Panc1 (cell line): ENCODE results near the gene ERRFI1. TPM values are rescaled to one million over a fixed set of nuclear protein-coding genes. Genes with fewer than 3 reads are reported as not detected.

ENCODE experiments used
- ATAC-seq: fragments of 200-7000 bp; cut with Tn5 transposase; 2 replicates; pipeline ENCODE4 v1.9.1; 2020; ENCODE audit warnings: mild to moderate bottlenecking, moderate library complexity
- BruUV-seq: library from RNA; stranded (reverse); fragments of 400-500 nt; replicated peaks from 2 replicates; lab custom pipeline; 2021; lab: Mats Ljungman, UMichigan
- CTCF ChIA-PET: fragments of 300-600 bp; sonication (Branson Sonifier 250); formaldehyde crosslinking; loops from one replicate; lab custom pipeline; 2022; ENCODE audit warnings: antibody characterized with exemption; lab: Charles Lee
- POLR2A ChIA-PET: fragments of 300-600 bp; sonication (Branson Sonifier 250); formaldehyde crosslinking; loops from one replicate; lab custom pipeline; 2022; ENCODE audit warnings: antibody characterized with exemption; lab: Charles Lee
- DNase-seq: peaks from one replicate; pipeline ENCODE4 v3.0.0-alpha.2; 2010; ENCODE audit warnings: low read depth, low spot score
- H3K27ac ChIP-seq: 2 replicates; pipeline ENCODE4 v1.5.1; 2011; ENCODE audit warnings: mild to moderate bottlenecking, low read length, inconsistent platforms
- H3K27me3 ChIP-seq: fragments of 200-500 bp; sonication (Bioruptor generic); 2 replicates; pipeline ENCODE4 v1.6.0; 2014; ENCODE audit warnings: low read length, inconsistent platforms; ENCODE audit not compliant: control insufficient read depth, insufficient read depth
- H3K36me3 ChIP-seq: fragments of 200-500 bp; sonication (Bioruptor generic); 2 replicates; pipeline ENCODE4 v1.5.1; 2014; ENCODE audit warnings: inconsistent platforms, mild to moderate bottlenecking, low read length, moderate library complexity; ENCODE audit not compliant: control insufficient read depth, insufficient read depth
- H3K4me1 ChIP-seq: 2 replicates; pipeline ENCODE4 v1.5.1; 2011; ENCODE audit warnings: inconsistent platforms, mild to moderate bottlenecking, low read length, moderate library complexity; ENCODE audit not compliant: control insufficient read depth, insufficient read depth
- H3K4me3 ChIP-seq, 2 experiments: 2 replicates each; pipeline ENCODE4 v1.5.1; 2011 to 2012; ENCODE audit warnings: low read depth in 2 of 2, low read length in 2 of 2, mild to moderate bottlenecking in 2 of 2, inconsistent platforms in 1 of 2, moderate library complexity in 1 of 2
- H3K9me3 ChIP-seq: fragments of 200-500 bp; sonication (Bioruptor generic); 2 replicates; pipeline ENCODE4 v1.5.1; 2014; ENCODE audit warnings: low read depth, mild to moderate bottlenecking, inconsistent platforms, low read length, moderate library complexity; ENCODE audit not compliant: control insufficient read depth, insufficient read depth
- POLR2AphosphoS5 ChIP-seq: IDR thresholded peaks from 2 replicates; pipeline ENCODE4 v1.6.1; 2012; ENCODE audit warnings: mild to moderate bottlenecking, low read depth, low read length, moderate library complexity
- SIN3A ChIP-seq: IDR thresholded peaks from 2 replicates; pipeline ENCODE4 v1.6.1; 2012; ENCODE audit warnings: low read depth, mild to moderate bottlenecking, low read length, moderate library complexity, borderline replicate concordance; ENCODE audit not compliant: insufficient read depth
- TCF7L2 ChIP-seq: IDR thresholded peaks from 2 replicates; pipeline ENCODE4 v1.6.1; 2011; ENCODE audit warnings: mild to moderate bottlenecking, low read depth, low read length, inconsistent platforms
- in situ Hi-C: cut with HindIII; loops from 2 replicates; pipeline ENCODE4 v1.10.0; 2016; ENCODE audit warnings: low sequenced_read_pairs, low pct_unique_long_range_greater_than_20kb
- intact Hi-C: fragments of 100-400 bp; cut with micrococcal nuclease; formaldehyde crosslinking; loops from one replicate; pipeline ENCODE4 v1.10.0; 2022; ENCODE audit not compliant: unreplicated experiment
- total RNA-seq: library from RNA; stranded (reverse); gene quantifications from one replicate; pipeline ENCODE4 v1.2.1, GENCODE V29; 2021; ENCODE audit not compliant: unreplicated experiment
- TF ChIP-seq, protein P1 (sequence below): fragments of 450-650 bp; IDR thresholded peaks from 2 replicates; pipeline ENCODE4 v1.5.1; 2017; ENCODE audit warnings: mild to moderate bottlenecking
- TF ChIP-seq, protein P2 (sequence below), 2 experiments: IDR thresholded peaks; 2 replicates each; pipeline ENCODE4 v1.6.1; 2011 to 2012; ENCODE audit warnings: low read depth in 2 of 2, control low read depth in 1 of 2, low read length in 1 of 2, mild to moderate bottlenecking in 1 of 2, moderate library complexity in 1 of 2; ENCODE audit not compliant: insufficient read depth in 1 of 2

ERRFI1 gene
- total RNA-seq, 1 experiment from 2014 or later = 299 TPM

DNA sequence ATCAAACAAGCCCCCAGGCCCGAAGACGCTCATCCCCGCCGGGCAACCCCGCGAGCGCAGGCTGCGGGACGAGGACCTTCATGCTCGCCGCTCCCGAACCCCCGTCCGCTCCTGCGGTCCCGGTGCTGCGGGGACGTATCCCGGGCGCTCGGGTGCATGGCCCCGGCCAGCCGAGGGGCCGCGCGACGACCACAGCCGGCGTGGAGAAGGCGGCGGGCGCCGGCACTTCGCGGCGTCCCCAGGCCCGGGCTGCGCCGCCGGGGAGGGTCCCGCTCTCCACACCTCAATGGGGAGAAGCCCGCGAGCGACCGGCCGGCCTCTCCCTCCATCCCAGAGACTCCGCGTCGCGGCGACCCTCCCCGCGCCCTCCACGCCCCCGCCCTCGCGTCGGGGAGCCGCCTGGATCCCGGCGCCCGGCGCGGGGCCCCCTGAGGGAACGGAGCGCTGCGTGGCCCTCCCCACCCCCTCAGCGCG is 401 bp downstream of the ERRFI1 start:
- peak overlapping the region; percentile 99 for H3K27ac ChIP-seq
- POLR2A ChIA-PET = interaction anchor here (0.7 kb wide), 1 partner anchor 52 kb away, joined by 3 read pairs; no protein-coding TSS in a partner anchor
- TF ChIP-seq, protein P1, sequence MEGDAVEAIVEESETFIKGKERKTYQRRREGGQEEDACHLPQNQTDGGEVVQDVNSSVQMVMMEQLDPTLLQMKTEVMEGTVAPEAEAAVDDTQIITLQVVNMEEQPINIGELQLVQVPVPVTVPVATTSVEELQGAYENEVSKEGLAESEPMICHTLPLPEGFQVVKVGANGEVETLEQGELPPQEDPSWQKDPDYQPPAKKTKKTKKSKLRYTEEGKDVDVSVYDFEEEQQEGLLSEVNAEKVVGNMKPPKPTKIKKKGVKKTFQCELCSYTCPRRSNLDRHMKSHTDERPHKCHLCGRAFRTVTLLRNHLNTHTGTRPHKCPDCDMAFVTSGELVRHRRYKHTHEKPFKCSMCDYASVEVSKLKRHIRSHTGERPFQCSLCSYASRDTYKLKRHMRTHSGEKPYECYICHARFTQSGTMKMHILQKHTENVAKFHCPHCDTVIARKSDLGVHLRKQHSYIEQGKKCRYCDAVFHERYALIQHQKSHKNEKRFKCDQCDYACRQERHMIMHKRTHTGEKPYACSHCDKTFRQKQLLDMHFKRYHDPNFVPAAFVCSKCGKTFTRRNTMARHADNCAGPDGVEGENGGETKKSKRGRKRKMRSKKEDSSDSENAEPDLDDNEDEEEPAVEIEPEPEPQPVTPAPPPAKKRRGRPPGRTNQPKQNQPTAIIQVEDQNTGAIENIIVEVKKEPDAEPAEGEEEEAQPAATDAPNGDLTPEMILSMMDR = no peak
- TF ChIP-seq, protein P2, sequence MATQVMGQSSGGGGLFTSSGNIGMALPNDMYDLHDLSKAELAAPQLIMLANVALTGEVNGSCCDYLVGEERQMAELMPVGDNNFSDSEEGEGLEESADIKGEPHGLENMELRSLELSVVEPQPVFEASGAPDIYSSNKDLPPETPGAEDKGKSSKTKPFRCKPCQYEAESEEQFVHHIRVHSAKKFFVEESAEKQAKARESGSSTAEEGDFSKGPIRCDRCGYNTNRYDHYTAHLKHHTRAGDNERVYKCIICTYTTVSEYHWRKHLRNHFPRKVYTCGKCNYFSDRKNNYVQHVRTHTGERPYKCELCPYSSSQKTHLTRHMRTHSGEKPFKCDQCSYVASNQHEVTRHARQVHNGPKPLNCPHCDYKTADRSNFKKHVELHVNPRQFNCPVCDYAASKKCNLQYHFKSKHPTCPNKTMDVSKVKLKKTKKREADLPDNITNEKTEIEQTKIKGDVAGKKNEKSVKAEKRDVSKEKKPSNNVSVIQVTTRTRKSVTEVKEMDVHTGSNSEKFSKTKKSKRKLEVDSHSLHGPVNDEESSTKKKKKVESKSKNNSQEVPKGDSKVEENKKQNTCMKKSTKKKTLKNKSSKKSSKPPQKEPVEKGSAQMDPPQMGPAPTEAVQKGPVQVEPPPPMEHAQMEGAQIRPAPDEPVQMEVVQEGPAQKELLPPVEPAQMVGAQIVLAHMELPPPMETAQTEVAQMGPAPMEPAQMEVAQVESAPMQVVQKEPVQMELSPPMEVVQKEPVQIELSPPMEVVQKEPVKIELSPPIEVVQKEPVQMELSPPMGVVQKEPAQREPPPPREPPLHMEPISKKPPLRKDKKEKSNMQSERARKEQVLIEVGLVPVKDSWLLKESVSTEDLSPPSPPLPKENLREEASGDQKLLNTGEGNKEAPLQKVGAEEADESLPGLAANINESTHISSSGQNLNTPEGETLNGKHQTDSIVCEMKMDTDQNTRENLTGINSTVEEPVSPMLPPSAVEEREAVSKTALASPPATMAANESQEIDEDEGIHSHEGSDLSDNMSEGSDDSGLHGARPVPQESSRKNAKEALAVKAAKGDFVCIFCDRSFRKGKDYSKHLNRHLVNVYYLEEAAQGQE (IDR thresholded peaks at IDR 0.05; ENCODE audit: insufficient read depth in 1 of 2, low read depth in 2 of 2, low read length in 1 of 2) = no peak
- no peak for TF ChIP-seq TCF7L2
- no peak; the same call in 1 of the 2 replicates for TF ChIP-seq POLR2AphosphoS5
- peak; percentile 69; the same call in 1 of the 2 replicates for TF ChIP-seq SIN3A
- in situ Hi-C loops (no loop called here), intact Hi-C loops (loop anchor here (5.0 to 10.0 kb wide), 5 partner anchors 47 to 292 kb away; partner anchors contain the start of gene SLC45A1)
- peaks cover 34% of the 10 kb centered on the region for H3K36me3 ChIP-seq
- CTCF ChIA-PET = no interaction called here
- H3K4me3 ChIP-seq = peak overlapping the region; percentile 75 to 99
- DNase-seq = no peak
- no TSS peak for BruUV-seq
- no peak; the same call in 1 of the 2 replicates for ATAC-seq
- H3K4me1 ChIP-seq = peaks cover 30% of the 10 kb centered on the region
- no peaks in the 10 kb centered on the region for H3K27me3 ChIP-seq
- H3K9me3 ChIP-seq = no peaks in the 10 kb centered on the region

DNA sequence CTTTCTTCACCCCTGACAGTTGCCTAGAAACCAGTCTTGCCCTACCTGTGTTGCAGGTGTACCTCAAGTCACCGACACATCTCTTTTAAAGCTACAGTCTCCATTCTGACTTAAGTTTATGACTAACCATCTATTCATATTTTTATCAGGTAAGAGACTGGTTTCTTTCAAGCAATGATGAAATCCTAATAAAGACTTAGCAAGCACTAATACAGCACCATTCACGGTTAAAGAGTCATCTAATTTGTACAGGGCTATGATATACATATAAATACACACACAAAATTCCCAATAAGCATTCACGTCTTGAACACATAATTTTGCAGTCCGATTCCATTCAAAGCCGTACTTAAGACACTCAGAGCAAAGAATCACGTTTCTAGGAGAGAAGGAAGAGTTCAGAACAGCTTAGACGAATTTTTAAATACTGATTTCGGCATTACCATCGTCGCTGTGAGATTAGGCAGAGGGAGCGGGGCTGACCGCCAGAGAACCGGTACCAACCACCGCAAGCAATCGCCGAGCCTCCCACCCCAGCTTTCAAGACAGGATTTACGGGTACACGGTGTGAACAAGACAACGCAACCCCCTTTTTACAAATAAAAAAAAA is 943 bp downstream of the ERRFI1 start:
- Histone ChIP-seq H3K27me3 (no peaks in the 10 kb centered on the region), H3K9me3 (no peaks in the 10 kb centered on the region), H3K36me3 (peaks cover 35% of the 10 kb centered on the region), H3K4me3 (peak overlapping the region; percentile 75 to 99), H3K27ac (peak overlapping the region; percentile 99), H3K4me1 (peaks cover 26% of the 10 kb centered on the region)
- DNase-seq (no peak), ATAC-seq (no peak)
- intact Hi-C loops (loop anchor here (5.0 to 10.0 kb wide), 5 partner anchors 47 to 292 kb away; partner anchors contain the start of gene SLC45A1), in situ Hi-C loops (no loop called here)
- TF ChIP-seq POLR2AphosphoS5 = peak; percentile 48
- TF ChIP-seq TCF7L2 = no peak
- POLR2A ChIA-PET = interaction anchor here (0.6 to 1.0 kb wide), 3 partner anchors 51 to 97 kb away, joined by 3 to 4 read pairs (median 3); no protein-coding TSS in a partner anchor
- TSS peak; percentile 71 for BruUV-seq
- CTCF ChIA-PET = interaction anchor here (0.6 to 0.7 kb wide), 2 partner anchors 108 to 214 kb away, joined by 4 to 15 read pairs; no protein-coding TSS in a partner anchor
